MCF 10A (cell line): Measurements from ENCODE around the gene PHLPP1. TPM values are rescaled to one million over a fixed set of nuclear protein-coding genes. Genes with fewer than 3 reads are reported as not detected.

Experiments used
- BruUV-seq: library from RNA; stranded (reverse); fragments of 400-500 nt; replicated peaks from 2 replicates; lab custom pipeline; 2021; lab: Mats Ljungman, UMichigan
- CTCF ChIA-PET: fragments of 300-600 bp; sonication (Branson Sonifier 250); formaldehyde crosslinking; extraction: SDS; loops from one replicate; lab custom pipeline; 2021; ENCODE audit warnings: antibody characterized with exemption, inconsistent platforms; lab: Yijun Ruan, JAX
- POLR2A ChIA-PET: fragments of 300-600, 350-650 bp; sonication (Branson Sonifier 250); formaldehyde crosslinking; extraction: SDS; loops from one replicate; lab custom pipeline; 2020; ENCODE audit warnings: antibody characterized with exemption, inconsistent platforms; lab: Yijun Ruan, JAX
- DNase-seq: peaks from one replicate; pipeline ENCODE4 v3.0.0-alpha.2; 2018; ENCODE audit not compliant: unreplicated experiment
- H3K27ac Mint-ChIP-seq: one replicate; pipeline ENCODE4 v1.8.0; 2022; ENCODE audit warnings: mild to moderate bottlenecking, low read depth, mixed read lengths; ENCODE audit not compliant: unreplicated experiment
- H3K27me3 Mint-ChIP-seq: one replicate; pipeline ENCODE4 v1.8.0; 2022; ENCODE audit warnings: mixed read lengths; ENCODE audit not compliant: insufficient read depth, unreplicated experiment
- H3K36me3 Mint-ChIP-seq: one replicate; pipeline ENCODE4 v1.8.0; 2022; ENCODE audit warnings: mild to moderate bottlenecking, moderate library complexity, mixed read lengths; ENCODE audit not compliant: insufficient read depth, unreplicated experiment
- H3K4me1 Mint-ChIP-seq: one replicate; pipeline ENCODE4 v1.8.0; 2022; ENCODE audit warnings: mixed read lengths; ENCODE audit not compliant: insufficient read depth, unreplicated experiment
- H3K4me3 Mint-ChIP-seq: one replicate; pipeline ENCODE4 v1.8.0; 2022; ENCODE audit warnings: mild to moderate bottlenecking, moderate library complexity, mixed read lengths; ENCODE audit not compliant: unreplicated experiment
- H3K9me3 Mint-ChIP-seq: one replicate; pipeline ENCODE4 v1.8.0; 2022; ENCODE audit warnings: mixed read lengths; ENCODE audit not compliant: unreplicated experiment
- intact Hi-C: fragments of 100-400 bp; cut with micrococcal nuclease; formaldehyde crosslinking; loops from 2 replicates; pipeline ENCODE4 v1.14.1; 2022
- total RNA-seq: library from RNA; stranded (reverse); gene quantifications from 2 replicates; pipeline ENCODE4 v1.2.3, GENCODE V29; 2022
- TF ChIP-seq, protein P1 (sequence below): fragments of 200-600 bp; IDR thresholded peaks from one replicate; pipeline ENCODE4 v1.8.0; 2022; ENCODE audit warnings: antibody characterized with exemption, mild to moderate bottlenecking; ENCODE audit not compliant: unreplicated experiment

The PHLPP1 gene
- total RNA-seq, 1 experiment from 2014 or later = 13.1 TPM

DNA sequence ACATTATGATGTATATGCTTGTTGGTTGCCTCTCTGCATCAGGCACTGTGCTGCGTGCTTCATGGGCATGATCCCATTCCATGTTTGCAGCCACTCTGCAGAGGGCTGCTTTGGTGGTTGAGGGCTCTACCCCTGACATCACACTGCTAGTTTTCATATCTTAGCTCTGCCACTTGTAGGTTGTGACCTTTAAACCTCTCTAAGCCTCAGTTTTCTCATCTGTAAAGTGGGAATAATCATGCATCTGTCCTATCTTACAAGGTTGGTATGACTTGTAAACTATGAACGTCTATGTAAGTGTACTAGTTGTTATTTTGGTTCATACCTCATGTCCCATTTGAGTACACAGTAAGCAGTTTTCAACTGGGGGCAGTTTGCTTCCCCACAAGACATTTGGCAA, 260.4 kb downstream of the PHLPP1 start:
- CTCF ChIA-PET = interaction anchor here (1.3 kb wide), 1 partner anchor 390 kb away, joined by 5 read pairs; no protein-coding TSS in a partner anchor
- POLR2A ChIA-PET = no interaction called here
- no peak overlapping the region for H3K27ac Mint-ChIP-seq
- H3K36me3 Mint-ChIP-seq = peaks cover 21% of the 10 kb centered on the region
- BruUV-seq = no TSS peak
- no peak for DNase-seq
- TF ChIP-seq, protein P1, sequence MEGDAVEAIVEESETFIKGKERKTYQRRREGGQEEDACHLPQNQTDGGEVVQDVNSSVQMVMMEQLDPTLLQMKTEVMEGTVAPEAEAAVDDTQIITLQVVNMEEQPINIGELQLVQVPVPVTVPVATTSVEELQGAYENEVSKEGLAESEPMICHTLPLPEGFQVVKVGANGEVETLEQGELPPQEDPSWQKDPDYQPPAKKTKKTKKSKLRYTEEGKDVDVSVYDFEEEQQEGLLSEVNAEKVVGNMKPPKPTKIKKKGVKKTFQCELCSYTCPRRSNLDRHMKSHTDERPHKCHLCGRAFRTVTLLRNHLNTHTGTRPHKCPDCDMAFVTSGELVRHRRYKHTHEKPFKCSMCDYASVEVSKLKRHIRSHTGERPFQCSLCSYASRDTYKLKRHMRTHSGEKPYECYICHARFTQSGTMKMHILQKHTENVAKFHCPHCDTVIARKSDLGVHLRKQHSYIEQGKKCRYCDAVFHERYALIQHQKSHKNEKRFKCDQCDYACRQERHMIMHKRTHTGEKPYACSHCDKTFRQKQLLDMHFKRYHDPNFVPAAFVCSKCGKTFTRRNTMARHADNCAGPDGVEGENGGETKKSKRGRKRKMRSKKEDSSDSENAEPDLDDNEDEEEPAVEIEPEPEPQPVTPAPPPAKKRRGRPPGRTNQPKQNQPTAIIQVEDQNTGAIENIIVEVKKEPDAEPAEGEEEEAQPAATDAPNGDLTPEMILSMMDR = no peak
- intact Hi-C loops = loop anchor here (10.0 kb wide), 1 partner anchor 791 kb away; the partner anchor contains the start of genes PIGN and RELCH
- no peaks in the 10 kb centered on the region for H3K9me3 Mint-ChIP-seq
- no peak overlapping the region for H3K4me3 Mint-ChIP-seq
- H3K27me3 Mint-ChIP-seq = no peaks in the 10 kb centered on the region
- H3K4me1 Mint-ChIP-seq = peaks cover 14% of the 10 kb centered on the region

- Mint-ChIP-seq H3K4me3 (no peak overlapping the region), H3K27ac (no peak overlapping the region), H3K36me3 (peaks cover 21% of the 10 kb centered on the region), H3K4me1 (peaks cover 14% of the 10 kb centered on the region), H3K27me3 (no peaks in the 10 kb centered on the region), H3K9me3 (no peaks in the 10 kb centered on the region)
- intact Hi-C loops = loop anchor here (10.0 kb wide), 1 partner anchor 791 kb away; the partner anchor contains the start of genes PIGN and RELCH
- DNase-seq = peak; percentile 52
- TF ChIP-seq, protein P1 = no peak
- BruUV-seq = no TSS peak
- ChIA-PET POLR2A (no interaction called here), CTCF (interaction anchor here (1.3 kb wide), 1 partner anchor 390 kb away, joined by 5 read pairs; no protein-coding TSS in a partner anchor)
Observed at GRCh38 chr18:62976227-62976626, 260.9 kb downstream of the PHLPP1 start.

GRCh38 chr18:62977512-62977911, 262.2 kb downstream of the PHLPP1 start:
- BruUV-seq = no TSS peak
- ChIA-PET POLR2A (interaction anchor here (2.0 kb wide), 1 partner anchor 262 kb away, joined by 6 read pairs; the partner anchor contains the start of gene PHLPP1), CTCF (interaction anchor here (0.5 to 0.6 kb wide), 2 partner anchors 14 to 324 kb away, joined by 3 to 4 read pairs; no protein-coding TSS in a partner anchor)
- Mint-ChIP-seq H3K27me3 (no peaks in the 10 kb centered on the region), H3K4me1 (peaks cover 14% of the 10 kb centered on the region), H3K4me3 (no peak overlapping the region), H3K36me3 (peaks cover 19% of the 10 kb centered on the region), H3K9me3 (no peaks in the 10 kb centered on the region), H3K27ac (no peak overlapping the region)
- intact Hi-C loops = loop anchor here (10.0 kb wide), 1 partner anchor 793 kb away; the partner anchor contains the start of genes PIGN and RELCH
- DNase-seq = no peak
- TF ChIP-seq, protein P1 = no peak

- no peak for DNase-seq
- BruUV-seq = no TSS peak
- peaks cover 15% of the 10 kb centered on the region for H3K36me3 Mint-ChIP-seq
- no peak overlapping the region for H3K27ac Mint-ChIP-seq
- no peak overlapping the region for H3K4me3 Mint-ChIP-seq
- peaks cover 14% of the 10 kb centered on the region for H3K4me1 Mint-ChIP-seq
- POLR2A ChIA-PET = interaction anchor here (0.5 to 2.0 kb wide), 3 partner anchors 261 to 378 kb away, joined by 4 to 6 read pairs (median 6); partner anchors contain the start of gene PHLPP1
- CTCF ChIA-PET = interaction anchor here (2.1 to 4.9 kb wide), 2 partner anchors 262 to 392 kb away, joined by 7 to 31 read pairs; partner anchors contain the start of gene PHLPP1
- H3K27me3 Mint-ChIP-seq = no peaks in the 10 kb centered on the region
- TF ChIP-seq, protein P1 = no peak
- intact Hi-C loops = loop anchor here (10.0 kb wide), 1 partner anchor 794 kb away; the partner anchor contains the start of genes PIGN and RELCH
- no peaks in the 10 kb centered on the region for H3K9me3 Mint-ChIP-seq
Observed at GRCh38 chr18:62978251-62979049, 263.1 kb downstream of the PHLPP1 start.
